Keratinocyte (primary cell): Measurements from ENCODE around the gene HSP90B1. TPM values are rescaled to one million over a fixed set of nuclear protein-coding genes. Genes with fewer than 3 reads are reported as not detected.

Source experiments
- DNase-seq: peaks from one replicate; pipeline ENCODE4 v3.0.0-alpha.2; 2011; ENCODE audit warnings: low read depth, missing footprints, low spot score
- FAIRE-seq: peaks from 2 replicates; lab custom pipeline; 2011; peaks lifted over from hg19 to GRCh38; lab: Jason Lieb, UNC
- H2AFZ ChIP-seq: 2 replicates; pipeline ENCODE4 v1.6.0; 2012; ENCODE audit warnings: low read length, control low read depth, inconsistent platforms; ENCODE audit not compliant: control insufficient read depth
- H3K27ac ChIP-seq: 2 replicates; pipeline ENCODE4 v1.5.1; 2011; ENCODE audit warnings: low read length; ENCODE audit not compliant: control insufficient read depth, insufficient read depth
- H3K27me3 ChIP-seq: 3 replicates; pipeline ENCODE4 v1.6.0; 2011; ENCODE audit warnings: low read length; ENCODE audit not compliant: control insufficient read depth, insufficient read depth; ENCODE audit errors: extremely low read depth
- H3K36me3 ChIP-seq, 2 experiments: 2 replicates in 1 of 2; 3 replicates in 1 of 2; pipeline ENCODE4 v1.5.1; 2011; ENCODE audit warnings: low read length in 2 of 2, mild to moderate bottlenecking in 1 of 2; ENCODE audit not compliant: control insufficient read depth in 2 of 2, insufficient read depth in 2 of 2; ENCODE audit errors: extremely low read depth in 1 of 2
- H3K4me1 ChIP-seq: 3 replicates; pipeline ENCODE4 v1.5.1; 2011; ENCODE audit warnings: low read length; ENCODE audit not compliant: control insufficient read depth, insufficient read depth; ENCODE audit errors: extremely low read depth
- H3K4me2 ChIP-seq: 3 replicates; pipeline ENCODE4 v1.6.0; 2011; ENCODE audit warnings: low read depth, low read length; ENCODE audit not compliant: control insufficient read depth, insufficient read depth; ENCODE audit errors: extremely low read depth
- H3K4me3 ChIP-seq, 3 experiments: fragments of 200-600 bp in 1 of 3; sonication (generic) in 1 of 3; 2 replicates in 2 of 3; 3 replicates in 1 of 3; pipeline ENCODE4 v1.5.1; 2011 to 2016; ENCODE audit warnings: low read length in 3 of 3, mild to moderate bottlenecking in 3 of 3, control low read depth in 2 of 3, inconsistent platforms in 1 of 3, low read depth in 1 of 3, mixed read lengths in 1 of 3, mixed run types in 1 of 3, moderate library complexity in 1 of 3; ENCODE audit not compliant: control insufficient read depth in 2 of 3, insufficient read depth in 2 of 3; ENCODE audit errors: extremely low read depth in 1 of 3
- H3K79me2 ChIP-seq: 2 replicates; pipeline ENCODE4 v1.6.0; 2012; ENCODE audit warnings: low read length; ENCODE audit not compliant: control insufficient read depth, insufficient read depth
- H3K9ac ChIP-seq: 3 replicates; pipeline ENCODE4 v1.6.0; 2011; ENCODE audit warnings: low read length; ENCODE audit not compliant: control insufficient read depth, insufficient read depth; ENCODE audit errors: extremely low read depth
- H3K9me1 ChIP-seq: 3 replicates; pipeline ENCODE4 v1.6.0; 2011; ENCODE audit warnings: low read length; ENCODE audit not compliant: control insufficient read depth, insufficient read depth; ENCODE audit errors: extremely low read depth
- H3K9me3 ChIP-seq: 2 replicates; pipeline ENCODE4 v1.5.1; 2012; ENCODE audit warnings: low read depth, low read length; ENCODE audit not compliant: control insufficient read depth
- H4K20me1 ChIP-seq: 3 replicates; pipeline ENCODE4 v1.6.0; 2011; ENCODE audit warnings: low read length; ENCODE audit not compliant: control insufficient read depth, insufficient read depth; ENCODE audit errors: extremely low read depth
- EZH2 ChIP-seq: IDR thresholded peaks from one replicate; pipeline ENCODE4 v1.6.1; 2012; ENCODE audit warnings: inconsistent platforms, mild to moderate bottlenecking, low read length, moderate library complexity
- dilution Hi-C: fragments of 300-500 bp; cut with MboI; formaldehyde crosslinking; loops from one replicate; pipeline ENCODE4 v1.7.0; 2020; ENCODE audit warnings: low sequenced_read_pairs; ENCODE audit not compliant: extremely low pct_ligation_motif_present
- polyA plus RNA-seq, 5 experiments: library from polyadenylated mRNA; depleted of rRNA in 3 of 5; stranded (reverse) in 3 of 5; stranded (forward) in 1 of 5; unstranded in 1 of 5; fragments of >200 nt; gene quantifications; 1 replicate in 1 of 5; 2 replicates in 3 of 5; 3 replicates in 1 of 5; pipeline versions ENCODE4 v1.2.1 to v1.2.3, GENCODE V29; 2011 to 2012; ENCODE audit warnings: missing spikeins in 2 of 5, low read depth in 1 of 5, low replicate concordance in 1 of 5
- TF ChIP-seq, protein P1 (sequence below), 3 experiments: IDR thresholded peaks in 1 of 3; conservative IDR thresholded peaks in 1 of 3; optimal IDR thresholded peaks in 1 of 3; 2 replicates in 2 of 3; 3 replicates in 1 of 3; pipeline versions ENCODE3 to v1.5.1; 2011; ENCODE audit warnings: low read length in 3 of 3, mild to moderate bottlenecking in 3 of 3, moderate library complexity in 2 of 3, control low read depth in 1 of 3, inconsistent platforms in 1 of 3; ENCODE audit not compliant: insufficient read depth in 2 of 3; ENCODE audit errors: extremely low read depth in 1 of 3

The HSP90B1 gene
- polyA plus RNA-seq, 1 donor (not counting 4 experiments of a cell fraction or from before 2014, with no cell fraction given): 954 TPM

DNA sequence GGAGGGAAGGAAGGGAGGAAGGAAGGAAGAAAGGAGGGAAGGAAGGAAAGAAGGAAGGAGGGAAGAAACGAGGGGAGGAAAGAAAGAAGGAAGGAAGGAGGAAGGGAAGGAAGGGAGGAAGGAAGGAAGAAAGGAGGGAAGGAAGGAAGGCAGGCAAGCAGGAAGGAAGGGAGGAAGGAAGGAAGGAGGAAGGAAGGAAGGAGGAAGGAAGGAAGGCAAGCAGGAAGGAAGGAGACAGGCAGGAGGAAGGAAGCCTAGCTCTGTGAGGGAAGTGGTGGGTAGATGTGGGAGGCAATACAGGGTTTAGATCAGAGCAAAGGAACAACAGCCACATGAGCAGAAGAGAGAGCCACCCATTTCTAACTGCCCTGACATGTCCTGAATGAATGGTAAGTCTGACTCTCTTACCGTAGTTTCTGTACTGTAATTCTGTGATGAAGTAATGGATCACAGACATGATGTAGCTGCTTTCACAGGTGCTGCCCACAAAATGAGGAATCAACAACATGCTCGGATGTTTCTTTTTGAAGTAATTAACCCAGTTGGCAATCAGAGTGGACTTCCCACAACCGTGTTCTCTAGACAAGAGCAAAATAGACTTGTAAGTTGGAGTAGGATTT, 24.4 kb upstream of the HSP90B1 start:
- Histone ChIP-seq H4K20me1 (no peaks in the 10 kb centered on the region), H3K9ac (peak overlapping the region; percentile 33), H3K4me2 (peak overlapping the region; percentile 51), H3K27ac (peak overlapping the region; percentile 54), H3K4me1 (peaks cover 29% of the 10 kb centered on the region), H3K36me3 (no peaks in the 10 kb centered on the region), H3K27me3 (no peaks in the 10 kb centered on the region), H3K9me3 (no peaks in the 10 kb centered on the region), H3K79me2 (no peaks in the 10 kb centered on the region), H2AFZ (peak overlapping the region; percentile 95), H3K4me3 (no peak overlapping the region), H3K9me1 (no peaks in the 10 kb centered on the region)
- dilution Hi-C loops: no loop called here
- FAIRE-seq (peak; percentile 74), DNase-seq (peak; percentile 53)
- TF ChIP-seq EZH2: no peak
- TF ChIP-seq, protein P1, sequence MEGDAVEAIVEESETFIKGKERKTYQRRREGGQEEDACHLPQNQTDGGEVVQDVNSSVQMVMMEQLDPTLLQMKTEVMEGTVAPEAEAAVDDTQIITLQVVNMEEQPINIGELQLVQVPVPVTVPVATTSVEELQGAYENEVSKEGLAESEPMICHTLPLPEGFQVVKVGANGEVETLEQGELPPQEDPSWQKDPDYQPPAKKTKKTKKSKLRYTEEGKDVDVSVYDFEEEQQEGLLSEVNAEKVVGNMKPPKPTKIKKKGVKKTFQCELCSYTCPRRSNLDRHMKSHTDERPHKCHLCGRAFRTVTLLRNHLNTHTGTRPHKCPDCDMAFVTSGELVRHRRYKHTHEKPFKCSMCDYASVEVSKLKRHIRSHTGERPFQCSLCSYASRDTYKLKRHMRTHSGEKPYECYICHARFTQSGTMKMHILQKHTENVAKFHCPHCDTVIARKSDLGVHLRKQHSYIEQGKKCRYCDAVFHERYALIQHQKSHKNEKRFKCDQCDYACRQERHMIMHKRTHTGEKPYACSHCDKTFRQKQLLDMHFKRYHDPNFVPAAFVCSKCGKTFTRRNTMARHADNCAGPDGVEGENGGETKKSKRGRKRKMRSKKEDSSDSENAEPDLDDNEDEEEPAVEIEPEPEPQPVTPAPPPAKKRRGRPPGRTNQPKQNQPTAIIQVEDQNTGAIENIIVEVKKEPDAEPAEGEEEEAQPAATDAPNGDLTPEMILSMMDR (optimal IDR thresholded peaks at IDR 0.05 in 1 of 3, IDR thresholded peaks at IDR 0.05 in 1 of 3, conservative IDR thresholded peaks at IDR 0.05 in 1 of 3; ENCODE audit: extremely low read depth in 1 of 3, insufficient read depth in 2 of 3, low read length in 3 of 3): no peak

DNA sequence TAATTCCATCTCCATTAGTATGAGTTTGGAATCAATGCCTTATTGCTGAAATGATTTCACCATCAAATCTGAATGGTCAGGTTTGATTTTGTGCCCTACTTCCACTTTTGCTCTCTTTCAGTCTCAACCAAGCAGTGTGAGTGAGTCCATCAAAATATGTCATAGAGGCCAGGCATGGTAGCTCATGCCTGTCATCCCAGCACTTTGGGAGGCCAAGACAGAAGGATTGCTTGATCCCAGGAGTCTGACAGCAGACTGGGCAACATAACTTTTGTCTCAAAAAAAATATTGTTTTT, 22.0 kb upstream of the HSP90B1 start:
- H3K36me3 ChIP-seq: no peaks in the 10 kb centered on the region
- peaks cover 29% of the 10 kb centered on the region for H3K4me1 ChIP-seq
- FAIRE-seq (no peak), DNase-seq (no peak)
- H2AFZ ChIP-seq: no peak overlapping the region
- no peaks in the 10 kb centered on the region for H4K20me1 ChIP-seq
- H3K27ac ChIP-seq: no peak overlapping the region
- H3K9ac ChIP-seq: no peak overlapping the region
- H3K4me2 ChIP-seq: no peak overlapping the region
- no peaks in the 10 kb centered on the region for H3K79me2 ChIP-seq
- no peaks in the 10 kb centered on the region for H3K9me3 ChIP-seq
- dilution Hi-C loops: no loop called here
- no peaks in the 10 kb centered on the region for H3K27me3 ChIP-seq
- no peaks in the 10 kb centered on the region for H3K9me1 ChIP-seq
- H3K4me3 ChIP-seq: no peak overlapping the region
- TF ChIP-seq, protein P1 (optimal IDR thresholded peaks at IDR 0.05 in 1 of 3, IDR thresholded peaks at IDR 0.05 in 1 of 3, conservative IDR thresholded peaks at IDR 0.05 in 1 of 3; ENCODE audit: extremely low read depth in 1 of 3, insufficient read depth in 2 of 3, low read length in 3 of 3): no peak
- TF ChIP-seq EZH2: no peak
